Measurements from ENCODE around the gene SLC2A11.

DNA sequence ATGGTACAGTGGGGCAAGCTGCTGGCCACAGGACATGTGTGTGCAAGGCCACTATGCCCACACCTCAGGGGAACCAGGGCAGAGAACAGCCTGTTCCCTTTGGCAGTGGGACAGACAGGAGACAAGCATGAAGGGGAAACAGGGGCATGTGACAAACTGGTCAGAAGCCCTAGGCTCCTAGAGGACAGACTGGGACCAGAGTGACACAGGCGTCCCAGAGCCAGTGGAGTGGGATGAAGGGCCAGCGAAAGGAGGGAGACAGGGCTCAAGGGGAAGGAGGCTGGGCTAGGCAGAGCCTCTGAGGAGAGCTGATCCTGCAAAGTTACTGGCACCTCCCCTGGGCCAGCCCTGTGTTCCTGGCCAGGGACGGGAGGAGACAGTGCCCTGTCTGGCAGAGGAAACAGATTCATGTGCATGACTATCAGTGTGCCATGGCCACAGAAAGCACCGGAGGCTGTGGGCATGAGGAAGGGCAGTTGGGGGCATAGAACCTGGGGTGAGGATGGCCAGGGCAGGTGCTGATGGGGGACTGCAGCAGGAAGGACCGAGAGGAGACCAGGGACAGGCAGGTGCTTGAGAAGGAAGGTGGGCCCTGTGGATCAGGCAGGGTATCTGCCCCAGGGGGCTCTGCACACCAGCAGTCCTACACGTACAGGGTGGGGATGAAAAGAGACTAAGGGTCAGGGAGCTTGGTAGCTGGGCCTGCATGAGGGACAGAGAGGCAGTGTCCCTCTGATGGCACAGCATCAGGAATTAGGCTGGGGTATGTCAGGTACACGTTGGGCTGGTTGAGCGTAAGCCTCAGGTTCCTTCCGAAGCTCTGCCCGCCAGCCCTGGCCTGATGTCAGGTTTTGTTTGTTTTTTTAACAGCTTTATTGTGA is 28.6 kb upstream of the SLC2A11 start:
- TF ChIP-seq, protein P1, sequence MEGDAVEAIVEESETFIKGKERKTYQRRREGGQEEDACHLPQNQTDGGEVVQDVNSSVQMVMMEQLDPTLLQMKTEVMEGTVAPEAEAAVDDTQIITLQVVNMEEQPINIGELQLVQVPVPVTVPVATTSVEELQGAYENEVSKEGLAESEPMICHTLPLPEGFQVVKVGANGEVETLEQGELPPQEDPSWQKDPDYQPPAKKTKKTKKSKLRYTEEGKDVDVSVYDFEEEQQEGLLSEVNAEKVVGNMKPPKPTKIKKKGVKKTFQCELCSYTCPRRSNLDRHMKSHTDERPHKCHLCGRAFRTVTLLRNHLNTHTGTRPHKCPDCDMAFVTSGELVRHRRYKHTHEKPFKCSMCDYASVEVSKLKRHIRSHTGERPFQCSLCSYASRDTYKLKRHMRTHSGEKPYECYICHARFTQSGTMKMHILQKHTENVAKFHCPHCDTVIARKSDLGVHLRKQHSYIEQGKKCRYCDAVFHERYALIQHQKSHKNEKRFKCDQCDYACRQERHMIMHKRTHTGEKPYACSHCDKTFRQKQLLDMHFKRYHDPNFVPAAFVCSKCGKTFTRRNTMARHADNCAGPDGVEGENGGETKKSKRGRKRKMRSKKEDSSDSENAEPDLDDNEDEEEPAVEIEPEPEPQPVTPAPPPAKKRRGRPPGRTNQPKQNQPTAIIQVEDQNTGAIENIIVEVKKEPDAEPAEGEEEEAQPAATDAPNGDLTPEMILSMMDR (IDR thresholded peaks at IDR 0.05) = no peak
- TF ChIP-seq POLR2A (IDR thresholded peaks at IDR 0.05) = no peak
- no peak for TF ChIP-seq EP300 (IDR thresholded peaks at IDR 0.05)
- TF ChIP-seq POLR2AphosphoS5 (IDR thresholded peaks at IDR 0.05) = no peak

Measured in suprapubic skin (tissue), 4 donors.